HEK293T (cell line): ENCODE data around the gene SLC9C2.

Source experiments
- CTCF ChIA-PET: fragments of 350-600 bp; formaldehyde crosslinking; extraction: SDS; loops from one replicate; lab custom pipeline; 2021; ENCODE audit warnings: antibody characterized with exemption, inconsistent platforms; lab: Yijun Ruan, JAX
- POLR2A ChIA-PET: fragments of 350-600 bp; formaldehyde crosslinking; extraction: SDS; loops from one replicate; lab custom pipeline; 2020; ENCODE audit warnings: antibody characterized with exemption, inconsistent platforms; lab: Yijun Ruan, JAX
- DNase-seq: peaks from one replicate; pipeline ENCODE4 v3.0.0; 2012; ENCODE audit warnings: mixed read lengths; ENCODE audit errors: extremely low spot score
- ARNT ChIP-seq: fragments of 450-650 bp; IDR thresholded peaks from 2 replicates; pipeline ENCODE4 v1.6.1; 2017; ENCODE audit warnings: mild to moderate bottlenecking
- BHLHE40 ChIP-seq: fragments of 450-650 bp; IDR thresholded peaks from 2 replicates; pipeline ENCODE4 v1.6.1; 2016; ENCODE audit warnings: mild to moderate bottlenecking, moderate library complexity, borderline replicate concordance
- CTBP1 ChIP-seq: fragments of 450-650 bp; IDR thresholded peaks from 2 replicates; pipeline ENCODE4 v1.6.1; 2016; ENCODE audit warnings: borderline replicate concordance
- ELF4 ChIP-seq: fragments of 450-650 bp; IDR thresholded peaks from 2 replicates; pipeline ENCODE4 v1.6.1; 2017; ENCODE audit warnings: antibody characterized with exemption
- FOXA1 ChIP-seq: fragments of 450-650 bp; IDR thresholded peaks from 2 replicates; pipeline ENCODE4 v1.6.1; 2016; ENCODE audit warnings: mild to moderate bottlenecking
- FOXK2 ChIP-seq: fragments of 450-650 bp; IDR thresholded peaks from 2 replicates; pipeline ENCODE4 v1.6.1; 2016; ENCODE audit warnings: mild to moderate bottlenecking
- FOXM1 ChIP-seq: fragments of 450-650 bp; IDR thresholded peaks from 2 replicates; pipeline ENCODE4 v1.6.1; 2017; ENCODE audit warnings: mild to moderate bottlenecking, borderline replicate concordance
- HDGF ChIP-seq: fragments of 450-650 bp; IDR thresholded peaks from 2 replicates; pipeline ENCODE4 v1.6.1; 2017; ENCODE audit warnings: antibody characterized with exemption, borderline replicate concordance
- L3MBTL2 ChIP-seq: fragments of 450-650 bp; conservative IDR thresholded peaks from 2 replicates; pipeline ENCODE4 v1.6.1; 2016; ENCODE audit warnings: mild to moderate bottlenecking
- LEF1 ChIP-seq: fragments of 450-650 bp; IDR thresholded peaks from 2 replicates; pipeline ENCODE4 v1.6.1; 2017; ENCODE audit warnings: mild to moderate bottlenecking, borderline replicate concordance
- NFRKB ChIP-seq: fragments of 450-650 bp; IDR thresholded peaks from 2 replicates; pipeline ENCODE4 v1.6.1; 2016; ENCODE audit warnings: mild to moderate bottlenecking, moderate library complexity
- PKNOX1 ChIP-seq: fragments of 450-650 bp; IDR thresholded peaks from 2 replicates; pipeline ENCODE4 v1.6.1; 2016
- SP1 ChIP-seq: fragments of 450-650 bp; IDR thresholded peaks from 2 replicates; pipeline ENCODE4 v1.6.1; 2017
- SUZ12 ChIP-seq: fragments of 450-650 bp; IDR thresholded peaks from 2 replicates; pipeline ENCODE4 v1.6.1; 2016; ENCODE audit warnings: mild to moderate bottlenecking
- TARDBP ChIP-seq: fragments of 450-650 bp; IDR thresholded peaks from 2 replicates; pipeline ENCODE4 v1.6.1; 2016
- ZNF384 ChIP-seq: fragments of 450-650 bp; IDR thresholded peaks from 2 replicates; pipeline ENCODE4 v1.6.1; 2016

The SLC9C2 gene

GRCh38 chr1:173507205-173507846, 95.5 kb downstream of the SLC9C2 start:
- no peak for DNase-seq
- TF ChIP-seq ARNT (no peak), L3MBTL2 (peak; percentile 63), FOXA1 (no peak)
- POLR2A ChIA-PET = interaction anchor here (1.0 kb wide), 1 partner anchor 30 kb away, joined by 4 read pairs; the partner anchor contains the start of gene PRDX6
- CTCF ChIA-PET = no interaction called here

GRCh38 chr1:173506437-173506836, 96.4 kb downstream of the SLC9C2 start:
- DNase-seq = no peak
- TF ChIP-seq ELF4 = no peak
- CTCF ChIA-PET = no interaction called here
- POLR2A ChIA-PET = interaction anchor here (0.6 to 1.0 kb wide), 2 partner anchors 18 to 29 kb away, joined by 3 to 4 read pairs; partner anchors contain the start of gene PRDX6

GRCh38 chr1:173505391-173505790, 97.5 kb downstream of the SLC9C2 start:
- no peak for DNase-seq
- ChIA-PET POLR2A (no interaction called here), CTCF (no interaction called here)
- TF ChIP-seq BHLHE40 (no peak), NFRKB (no peak), PKNOX1 (no peak), LEF1 (no peak), SP1 (no peak), ARNT (no peak), L3MBTL2 (no peak), TARDBP (no peak), FOXM1 (no peak), ELF4 (no peak), FOXK2 (no peak), CTBP1 (no peak), SUZ12 (no peak)

GRCh38 chr1:173504268-173504667, 98.6 kb downstream of the SLC9C2 start:
- POLR2A ChIA-PET = no interaction called here
- CTCF ChIA-PET = no interaction called here
- no peak for DNase-seq
- TF ChIP-seq ZNF384 (no peak), SUZ12 (no peak), NFRKB (no peak), TARDBP (no peak)

GRCh38 chr1:173503391-173503790, 99.5 kb downstream of the SLC9C2 start:
- ChIA-PET CTCF (interaction anchor here (0.6 kb wide), 1 partner anchor 1526 kb away, joined by 3 read pairs; no protein-coding TSS in a partner anchor), POLR2A (no interaction called here)
- no peak for TF ChIP-seq HDGF
- no peak for DNase-seq

GRCh38 chr1:173502104-173502503, 100.8 kb downstream of the SLC9C2 start:
- CTCF ChIA-PET = no interaction called here
- no peak for DNase-seq
- TF ChIP-seq CTBP1 (no peak), NFRKB (no peak), TARDBP (no peak), L3MBTL2 (no peak), SUZ12 (no peak), HDGF (no peak)
- POLR2A ChIA-PET = no interaction called here

- no peak for DNase-seq
- TF ChIP-seq FOXM1 (no peak), LEF1 (no peak)
- ChIA-PET POLR2A (no interaction called here), CTCF (no interaction called here)
Measured at GRCh38 chr1:173499729-173500128, 103.1 kb downstream of the SLC9C2 start.

- DNase-seq = no peak
- CTCF ChIA-PET = no interaction called here
- POLR2A ChIA-PET = no interaction called here
- no peak for TF ChIP-seq ZNF384
- TF ChIP-seq SUZ12 = no peak
- no peak for TF ChIP-seq ELF4
- TF ChIP-seq ARNT = no peak
- no peak for TF ChIP-seq FOXM1
- TF ChIP-seq LEF1 = no peak
- TF ChIP-seq TARDBP = no peak
- TF ChIP-seq HDGF = no peak
- TF ChIP-seq CTBP1 = no peak
- TF ChIP-seq L3MBTL2 = no peak
- TF ChIP-seq NFRKB = no peak
- TF ChIP-seq FOXK2 = no peak
- TF ChIP-seq FOXA1 = no peak
- no peak for TF ChIP-seq BHLHE40
Measured at GRCh38 chr1:173496757-173497320, 106.0 kb downstream of the SLC9C2 start.
